OCI-LY3 (cell line): Measurements from ENCODE around the gene TRIM31.

ENCODE experiments used
- CTCF ChIP-seq: fragments of 200-600, 300-600 bp; sonication (generic); IDR thresholded peaks from 2 replicates; pipeline ENCODE4 v1.5.1; 2014; ENCODE audit warnings: antibody characterized with exemption, low read length, low read depth
- EZH2phosphoT487 ChIP-seq: fragments of 200-600 bp; shearing (Covaris generic); IDR thresholded peaks from 2 replicates; pipeline ENCODE4 v1.6.1; 2018; ENCODE audit warnings: antibody characterized with exemption, mixed run types, low read depth

GRCh38 chr6:30075094-30075789 lies 37.6 kb downstream of the TRIM31 start, which contains the start of gene RNF39:
- TF ChIP-seq CTCF, result no peak
- TF ChIP-seq EZH2phosphoT487, result no peak
